Measurements from ENCODE around the gene SCT.

GRCh38 chr11:674406-674805 is 47.4 kb upstream of the SCT start:
- TF ChIP-seq, protein P1, sequence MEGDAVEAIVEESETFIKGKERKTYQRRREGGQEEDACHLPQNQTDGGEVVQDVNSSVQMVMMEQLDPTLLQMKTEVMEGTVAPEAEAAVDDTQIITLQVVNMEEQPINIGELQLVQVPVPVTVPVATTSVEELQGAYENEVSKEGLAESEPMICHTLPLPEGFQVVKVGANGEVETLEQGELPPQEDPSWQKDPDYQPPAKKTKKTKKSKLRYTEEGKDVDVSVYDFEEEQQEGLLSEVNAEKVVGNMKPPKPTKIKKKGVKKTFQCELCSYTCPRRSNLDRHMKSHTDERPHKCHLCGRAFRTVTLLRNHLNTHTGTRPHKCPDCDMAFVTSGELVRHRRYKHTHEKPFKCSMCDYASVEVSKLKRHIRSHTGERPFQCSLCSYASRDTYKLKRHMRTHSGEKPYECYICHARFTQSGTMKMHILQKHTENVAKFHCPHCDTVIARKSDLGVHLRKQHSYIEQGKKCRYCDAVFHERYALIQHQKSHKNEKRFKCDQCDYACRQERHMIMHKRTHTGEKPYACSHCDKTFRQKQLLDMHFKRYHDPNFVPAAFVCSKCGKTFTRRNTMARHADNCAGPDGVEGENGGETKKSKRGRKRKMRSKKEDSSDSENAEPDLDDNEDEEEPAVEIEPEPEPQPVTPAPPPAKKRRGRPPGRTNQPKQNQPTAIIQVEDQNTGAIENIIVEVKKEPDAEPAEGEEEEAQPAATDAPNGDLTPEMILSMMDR (conservative IDR thresholded peaks at IDR 0.05; ENCODE audit: low read depth in 2 of 2), result no peak
- TF ChIP-seq POLR2AphosphoS5 (IDR thresholded peaks at IDR 0.05; ENCODE audit: low read depth) (no peak), EZH2 (IDR thresholded peaks at IDR 0.05; ENCODE audit: low read depth, unreplicated experiment) (no peak), REST (IDR thresholded peaks at IDR 0.05; ENCODE audit: unreplicated experiment) (no peak)

Measured in GM23338 (cell line).